Measurements from ENCODE around the gene HSF2BP.

DNA sequence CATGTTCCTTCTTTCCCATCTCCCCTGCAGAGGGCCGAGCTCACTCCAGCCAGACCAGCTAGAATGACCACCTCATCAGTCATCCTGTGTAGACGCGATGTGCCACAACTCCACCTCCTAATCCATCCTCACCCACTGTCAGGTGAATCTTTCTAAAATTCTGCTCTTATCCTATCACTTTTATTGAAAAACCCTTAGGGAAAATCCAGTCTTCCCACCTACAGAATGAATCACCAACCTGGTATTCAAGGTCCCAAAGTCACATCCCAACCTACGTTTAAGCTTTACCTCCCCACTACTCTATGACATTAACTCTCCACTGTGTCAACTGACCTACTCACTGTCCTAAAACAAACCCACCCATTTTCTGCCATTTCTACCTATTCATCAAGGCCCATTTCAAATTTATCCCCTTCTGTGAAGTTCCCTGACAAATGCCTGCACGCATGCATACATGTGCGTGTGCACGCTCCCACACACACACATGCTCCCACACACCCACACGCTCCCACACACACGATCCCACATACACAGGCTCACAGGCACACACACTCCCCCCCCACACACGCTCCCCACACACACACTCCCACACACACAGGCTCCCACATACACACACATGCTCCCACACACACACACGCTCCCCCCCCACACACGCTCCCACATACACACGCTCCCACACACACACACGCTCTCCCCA is 27.7 kb downstream of the HSF2BP start:
- TF ChIP-seq POLR2A (IDR thresholded peaks at IDR 0.05; ENCODE audit: control extremely low read depth in 1 of 2, low read depth in 2 of 2, low read length in 2 of 2) (no peak), GABPA (IDR thresholded peaks at IDR 0.05; ENCODE audit: borderline replicate concordance, insufficient read depth, low read length) (no peak), CTCF (IDR thresholded peaks at IDR 0.05; ENCODE audit: control extremely low read depth in 1 of 3, insufficient read depth in 1 of 3, low read depth in 1 of 3, low read length in 3 of 3) (no peak), EZH2 (IDR thresholded peaks at IDR 0.05; ENCODE audit: low read depth, low read length, severe bottlenecking) (no peak), SRF (IDR thresholded peaks at IDR 0.05; ENCODE audit: low read depth, low read length) (no peak), GTF2F1 (IDR thresholded peaks at IDR 0.05; ENCODE audit: borderline replicate concordance, low read depth, low read length) (no peak), HDAC2 (IDR thresholded peaks at IDR 0.05; ENCODE audit: borderline replicate concordance in 1 of 2, low read depth in 2 of 2, low read length in 2 of 2) (no peak), ZNF274 (IDR thresholded peaks at IDR 0.05; ENCODE audit: borderline replicate concordance, extremely low read depth, low read length) (no peak)
